ENCODE results near the gene PAX5. TPM values are rescaled to one million over a fixed set of nuclear protein-coding genes. Genes with fewer than 3 reads are reported as not detected.

Gene PAX5
- total RNA-seq, 2 experiments from 2014 or later = 0.95 to 1.1 TPM

- H3K36me3 Mint-ChIP-seq (ENCODE audit: low read depth) = no peaks in the 10 kb centered on the region
- H3K27ac Mint-ChIP-seq = no peak overlapping the region
- ATAC-seq (no peak), DNase-seq (no peak)
- intact Hi-C loops (cut with micrococcal nuclease) = no loop called here
- POLR2A ChIA-PET = no interaction called here
- no peaks in the 10 kb centered on the region for H3K9me3 Mint-ChIP-seq
- H3K4me1 Mint-ChIP-seq (ENCODE audit: low read depth) = no peaks in the 10 kb centered on the region
- CTCF ChIA-PET = no interaction called here
- no peak overlapping the region for H3K4me3 Mint-ChIP-seq
- H3K27me3 Mint-ChIP-seq = no peaks in the 10 kb centered on the region
- TF ChIP-seq CTCF (IDR thresholded peaks at IDR 0.05) = no peak
Measured at GRCh38 chr9:36844961-36845360, 189.1 kb downstream of the PAX5 start.

GRCh38 chr9:36843964-36844363 lies 190.1 kb downstream of the PAX5 start:
- ChIA-PET POLR2A (no interaction called here), CTCF (no interaction called here)
- Mint-ChIP-seq H3K4me1 (ENCODE audit: low read depth) (no peaks in the 10 kb centered on the region), H3K36me3 (ENCODE audit: low read depth) (no peaks in the 10 kb centered on the region), H3K9me3 (no peaks in the 10 kb centered on the region), H3K27me3 (no peaks in the 10 kb centered on the region), H3K4me3 (no peak overlapping the region), H3K27ac (no peak overlapping the region)
- intact Hi-C loops (cut with micrococcal nuclease) = no loop called here
- ATAC-seq (no peak), DNase-seq (no peak)
- no peak for TF ChIP-seq CTCF (IDR thresholded peaks at IDR 0.05)

GRCh38 chr9:36842560-36843530 lies 191.2 kb downstream of the PAX5 start:
- Mint-ChIP-seq H3K36me3 (ENCODE audit: low read depth) (no peaks in the 10 kb centered on the region), H3K9me3 (no peaks in the 10 kb centered on the region), H3K27ac (no peak overlapping the region), H3K4me3 (no peak overlapping the region), H3K4me1 (ENCODE audit: low read depth) (no peaks in the 10 kb centered on the region), H3K27me3 (no peaks in the 10 kb centered on the region)
- CTCF ChIA-PET = no interaction called here
- no peak for TF ChIP-seq CTCF (IDR thresholded peaks at IDR 0.05)
- ATAC-seq = no peak
- POLR2A ChIA-PET = interaction anchor here (1.3 kb wide), 1 partner anchor 11 kb away, joined by 4 read pairs; no protein-coding TSS in a partner anchor
- no peak for DNase-seq
- intact Hi-C loops (cut with micrococcal nuclease) = no loop called here

- Mint-ChIP-seq H3K27me3 (no peaks in the 10 kb centered on the region), H3K4me1 (ENCODE audit: low read depth) (no peaks in the 10 kb centered on the region), H3K27ac (no peak overlapping the region), H3K9me3 (no peaks in the 10 kb centered on the region), H3K4me3 (no peak overlapping the region), H3K36me3 (ENCODE audit: low read depth) (no peaks in the 10 kb centered on the region)
- CTCF ChIA-PET = no interaction called here
- intact Hi-C loops (cut with micrococcal nuclease) = no loop called here
- no peak for TF ChIP-seq CTCF (IDR thresholded peaks at IDR 0.05)
- DNase-seq (no peak), ATAC-seq (no peak)
- POLR2A ChIA-PET = no interaction called here
Measured at GRCh38 chr9:36840898-36841536, 193.1 kb downstream of the PAX5 start.
